WTC11 (cell line): ENCODE measurements around the gene KRT82. TPM values are rescaled to one million over a fixed set of nuclear protein-coding genes. Genes with fewer than 3 reads are reported as not detected.

Experiments
- ATAC-seq: fragments of 200-7000 bp; cut with Tn5 transposase; 2 replicates; pipeline ENCODE4 v1.10.0; 2021; ENCODE audit warnings: mild to moderate bottlenecking, moderate library complexity
- CTCF ChIA-PET: fragments of 300-600 bp; sonication (Branson Sonifier 250); formaldehyde crosslinking; loops from one replicate; lab custom pipeline; 2021; ENCODE audit warnings: antibody characterized with exemption; lab: Charles Lee
- POLR2A ChIA-PET: fragments of 350-600 bp; sonication (Branson Sonifier 250); formaldehyde crosslinking; loops from one replicate; lab custom pipeline; 2021; ENCODE audit warnings: antibody characterized with exemption; lab: Charles Lee
- DNase-seq: peaks from one replicate; pipeline ENCODE4 v3.0.0; 2021; ENCODE audit warnings: low spot score
- H3K27ac Mint-ChIP-seq: 2 replicates; pipeline ENCODE4 v1.8.0; 2021; ENCODE audit warnings: mixed read lengths
- H3K27me3 Mint-ChIP-seq: 2 replicates; pipeline ENCODE4 v1.8.0; 2021; ENCODE audit warnings: low read depth, mild to moderate bottlenecking, moderate library complexity, mixed read lengths
- H3K36me3 Mint-ChIP-seq: 2 replicates; pipeline ENCODE4 v1.8.0; 2021; ENCODE audit warnings: mixed read lengths
- H3K4me1 Mint-ChIP-seq: 2 replicates; pipeline ENCODE4 v1.8.0; 2022; ENCODE audit warnings: mixed read lengths
- H3K4me3 Mint-ChIP-seq: 2 replicates; pipeline ENCODE4 v1.8.0; 2021; ENCODE audit warnings: mild to moderate bottlenecking, moderate library complexity, mixed read lengths
- H3K9me3 Mint-ChIP-seq: 2 replicates; pipeline ENCODE4 v1.8.0; 2021; ENCODE audit warnings: mixed read lengths
- GABPB1 ChIP-seq: sonication (generic); formaldehyde crosslinking; IDR thresholded peaks from 2 replicates; pipeline ENCODE4 v1.8.1; 2023; ENCODE audit warnings: mild to moderate bottlenecking, missing genetic modification reagents
- GRHL2 ChIP-seq: fragments of 250-450 bp; sonication (Bioruptor Pico); IDR thresholded peaks from 2 replicates; pipeline ENCODE4 v1.8.0; 2022; ENCODE audit warnings: mild to moderate bottlenecking, moderate library complexity; ENCODE audit not compliant: insufficient replicate concordance, severe bottlenecking
- JAZF1 ChIP-seq: fragments of 250-450 bp; sonication (Bioruptor Pico); IDR thresholded peaks from 2 replicates; pipeline ENCODE4 v1.9.0; 2021; ENCODE audit warnings: moderate library complexity, mild to moderate bottlenecking, inconsistent platforms
- KAT7 ChIP-seq: sonication (generic); formaldehyde crosslinking; IDR thresholded peaks from 2 replicates; pipeline ENCODE4 v1.8.1; 2023; ENCODE audit warnings: missing genetic modification reagents, mild to moderate bottlenecking, borderline replicate concordance
- NFYB ChIP-seq: sonication (generic); formaldehyde crosslinking; conservative IDR thresholded peaks from 2 replicates; pipeline ENCODE4 v1.8.0; 2022; ENCODE audit warnings: low read depth, missing genetic modification reagents
- NR2C2 ChIP-seq: sonication (generic); formaldehyde crosslinking; IDR thresholded peaks from 2 replicates; pipeline ENCODE4 v1.8.0; 2022; ENCODE audit warnings: mild to moderate bottlenecking, missing genetic modification reagents
- SMAD3 ChIP-seq: sonication (generic); formaldehyde crosslinking; IDR thresholded peaks from 2 replicates; pipeline ENCODE4 v1.8.0; 2022; ENCODE audit warnings: missing genetic modification reagents, mild to moderate bottlenecking, borderline replicate concordance
- TCF7 ChIP-seq: sonication (generic); formaldehyde crosslinking; IDR thresholded peaks from 2 replicates; pipeline ENCODE4 v1.8.0; 2022; ENCODE audit warnings: mild to moderate bottlenecking, low read depth, missing genetic modification reagents, moderate library complexity
- TP53 ChIP-seq: sonication (generic); formaldehyde crosslinking; IDR thresholded peaks from 2 replicates; pipeline ENCODE4 v1.8.1; 2023; ENCODE audit warnings: mild to moderate bottlenecking, missing genetic modification reagents
- ZNF219 ChIP-seq: sonication (generic); formaldehyde crosslinking; IDR thresholded peaks from 2 replicates; pipeline ENCODE4 v1.8.0; 2023; ENCODE audit warnings: missing genetic modification reagents, mild to moderate bottlenecking, borderline replicate concordance
- ZNF671 ChIP-seq: fragments of 250-450 bp; sonication (Bioruptor Pico); IDR thresholded peaks from 2 replicates; pipeline ENCODE4 v1.8.0; 2021; ENCODE audit warnings: mild to moderate bottlenecking
- total RNA-seq: library from RNA; stranded (reverse); gene quantifications from 3 replicates; pipeline ENCODE4 v1.2.3, GENCODE V29; 2021
- TF ChIP-seq, protein P1 (sequence below): sonication (generic); formaldehyde crosslinking; IDR thresholded peaks from 2 replicates; pipeline ENCODE4 v1.8.0; 2022; ENCODE audit warnings: mild to moderate bottlenecking, missing genetic modification reagents
- TF ChIP-seq, protein P2 (sequence below): fragments of 200-600 bp; IDR thresholded peaks from 2 replicates; pipeline ENCODE4 v1.8.0; 2022; ENCODE audit warnings: antibody characterized with exemption
- TF ChIP-seq, protein P3 (sequence below): fragments of 250-450 bp; sonication (Bioruptor Pico); IDR thresholded peaks from 2 replicates; pipeline ENCODE4 v1.9.0; 2021; ENCODE audit warnings: mild to moderate bottlenecking, borderline replicate concordance
- TF ChIP-seq, protein P4 (sequence below): sonication (generic); formaldehyde crosslinking; IDR thresholded peaks from 2 replicates; pipeline ENCODE4 v1.8.0; 2023; ENCODE audit warnings: mild to moderate bottlenecking, missing genetic modification reagents
- TF ChIP-seq, protein P5 (sequence below): sonication (generic); formaldehyde crosslinking; IDR thresholded peaks from 2 replicates; pipeline ENCODE4 v1.8.1; 2023; ENCODE audit warnings: mild to moderate bottlenecking, moderate library complexity, missing genetic modification reagents
- TF ChIP-seq, protein P6 (sequence below): sonication (generic); formaldehyde crosslinking; IDR thresholded peaks from 2 replicates; pipeline ENCODE4 v1.8.0; 2023; ENCODE audit warnings: missing genetic modification reagents, mild to moderate bottlenecking, borderline replicate concordance

The KRT82 gene
- total RNA-seq, 1 experiment from 2014 or later, result not detected

DNA sequence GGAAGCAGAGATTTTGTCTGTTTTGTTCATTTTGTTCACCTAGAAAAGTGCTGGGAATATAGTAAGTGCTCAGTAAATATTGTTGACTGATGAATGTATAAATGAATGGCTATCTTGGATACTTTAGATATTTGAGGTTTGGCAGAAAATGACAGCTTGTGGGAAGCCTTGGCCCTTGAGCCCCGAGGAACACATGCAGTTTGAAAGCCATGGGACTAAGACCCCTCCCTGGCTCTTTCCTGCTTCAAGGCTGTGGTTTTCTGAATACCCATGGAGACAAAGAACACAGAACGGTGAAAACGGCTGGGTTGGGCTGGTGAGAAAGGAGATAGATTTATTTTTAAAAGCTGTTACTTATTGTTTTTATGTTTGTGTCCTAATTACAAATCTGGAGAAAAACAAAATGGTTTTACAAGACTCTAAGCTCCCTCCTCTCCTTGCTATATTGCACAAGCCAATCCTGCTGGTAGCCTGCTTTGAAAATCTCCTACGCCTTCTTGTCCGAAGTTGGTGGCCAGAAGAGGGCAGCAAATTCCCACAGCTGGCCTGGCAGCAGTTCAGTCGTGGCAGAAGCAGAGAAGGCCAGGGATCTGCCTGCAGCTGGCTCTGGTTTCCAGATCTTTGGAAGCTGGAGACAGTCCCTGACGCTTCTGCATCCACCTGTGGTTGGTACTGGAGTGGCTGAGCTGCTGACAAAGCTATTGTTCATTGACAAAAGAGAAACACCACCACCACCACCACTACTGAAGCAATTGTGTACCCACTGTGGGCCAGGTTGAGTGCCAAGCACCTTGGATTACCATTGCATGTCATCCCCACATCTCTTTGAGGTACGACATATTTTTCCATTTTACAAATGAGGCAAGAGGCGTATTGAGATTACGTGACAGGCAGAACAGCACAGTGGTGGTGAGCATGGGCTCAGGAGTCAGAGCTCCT, 33.6 kb downstream of the KRT82 start:
- no peaks in the 10 kb centered on the region for H3K36me3 Mint-ChIP-seq
- CTCF ChIA-PET, result interaction anchor here (0.5 to 3.2 kb wide), 61 partner anchors 8 to 871 kb away, joined by 3 to 37 read pairs (median 5); partner anchors contain the start of genes EIF4B, KRT5 and KRT86
- H3K9me3 Mint-ChIP-seq, result no peaks in the 10 kb centered on the region
- no peak overlapping the region for H3K4me3 Mint-ChIP-seq
- no peaks in the 10 kb centered on the region for H3K27me3 Mint-ChIP-seq
- no peaks in the 10 kb centered on the region for H3K4me1 Mint-ChIP-seq
- TF ChIP-seq, protein P1, sequence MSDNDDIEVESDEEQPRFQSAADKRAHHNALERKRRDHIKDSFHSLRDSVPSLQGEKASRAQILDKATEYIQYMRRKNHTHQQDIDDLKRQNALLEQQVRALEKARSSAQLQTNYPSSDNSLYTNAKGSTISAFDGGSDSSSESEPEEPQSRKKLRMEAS (CRISPR knock-in tag), result no peak
- TF ChIP-seq, protein P2, sequence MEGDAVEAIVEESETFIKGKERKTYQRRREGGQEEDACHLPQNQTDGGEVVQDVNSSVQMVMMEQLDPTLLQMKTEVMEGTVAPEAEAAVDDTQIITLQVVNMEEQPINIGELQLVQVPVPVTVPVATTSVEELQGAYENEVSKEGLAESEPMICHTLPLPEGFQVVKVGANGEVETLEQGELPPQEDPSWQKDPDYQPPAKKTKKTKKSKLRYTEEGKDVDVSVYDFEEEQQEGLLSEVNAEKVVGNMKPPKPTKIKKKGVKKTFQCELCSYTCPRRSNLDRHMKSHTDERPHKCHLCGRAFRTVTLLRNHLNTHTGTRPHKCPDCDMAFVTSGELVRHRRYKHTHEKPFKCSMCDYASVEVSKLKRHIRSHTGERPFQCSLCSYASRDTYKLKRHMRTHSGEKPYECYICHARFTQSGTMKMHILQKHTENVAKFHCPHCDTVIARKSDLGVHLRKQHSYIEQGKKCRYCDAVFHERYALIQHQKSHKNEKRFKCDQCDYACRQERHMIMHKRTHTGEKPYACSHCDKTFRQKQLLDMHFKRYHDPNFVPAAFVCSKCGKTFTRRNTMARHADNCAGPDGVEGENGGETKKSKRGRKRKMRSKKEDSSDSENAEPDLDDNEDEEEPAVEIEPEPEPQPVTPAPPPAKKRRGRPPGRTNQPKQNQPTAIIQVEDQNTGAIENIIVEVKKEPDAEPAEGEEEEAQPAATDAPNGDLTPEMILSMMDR, result peak; percentile 50; the same call in 1 of the 2 replicates
- TF ChIP-seq GRHL2 (CRISPR knock-in tag) (no peak), TP53 (CRISPR knock-in tag) (no peak)
- DNase-seq (peak; percentile 81), ATAC-seq (peak; percentile 91)
- no peak overlapping the region for H3K27ac Mint-ChIP-seq
- POLR2A ChIA-PET, result interaction anchor here (0.6 kb wide), 1 partner anchor 537 kb away, joined by 5 read pairs; no protein-coding TSS in a partner anchor

DNA sequence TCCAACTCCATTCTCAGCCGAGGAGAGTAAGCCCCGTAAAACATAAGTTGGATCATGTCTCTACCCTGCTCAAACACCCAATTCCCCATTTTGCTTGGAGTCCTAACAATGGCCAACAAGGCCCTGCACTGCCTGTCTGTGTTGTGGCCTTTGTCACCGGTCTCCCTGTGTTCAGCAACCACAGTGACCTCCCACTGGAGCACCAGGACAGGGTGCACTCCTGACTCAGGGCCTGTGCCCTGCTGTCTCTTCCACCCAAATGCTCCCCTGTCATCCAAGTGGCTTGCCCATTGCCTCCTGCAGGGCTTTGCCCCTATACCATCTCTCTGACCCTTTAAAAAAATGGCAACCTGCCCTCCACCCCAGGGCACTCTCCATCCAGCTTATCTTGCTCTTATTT, 34.4 kb downstream of the KRT82 start:
- Mint-ChIP-seq H3K9me3 (no peaks in the 10 kb centered on the region), H3K4me3 (no peak overlapping the region), H3K4me1 (no peaks in the 10 kb centered on the region), H3K27ac (no peak overlapping the region), H3K36me3 (no peaks in the 10 kb centered on the region), H3K27me3 (no peaks in the 10 kb centered on the region)
- ATAC-seq (no peak), DNase-seq (no peak)
- ChIA-PET POLR2A (no interaction called here), CTCF (interaction anchor here (0.5 to 3.2 kb wide), 15 partner anchors 10 to 508 kb away, joined by 3 to 37 read pairs (median 10); no protein-coding TSS in a partner anchor)
- TF ChIP-seq ZNF671 (CRISPR knock-in tag), result no peak
- no peak for TF ChIP-seq TCF7 (CRISPR knock-in tag)
- TF ChIP-seq, protein P3, sequence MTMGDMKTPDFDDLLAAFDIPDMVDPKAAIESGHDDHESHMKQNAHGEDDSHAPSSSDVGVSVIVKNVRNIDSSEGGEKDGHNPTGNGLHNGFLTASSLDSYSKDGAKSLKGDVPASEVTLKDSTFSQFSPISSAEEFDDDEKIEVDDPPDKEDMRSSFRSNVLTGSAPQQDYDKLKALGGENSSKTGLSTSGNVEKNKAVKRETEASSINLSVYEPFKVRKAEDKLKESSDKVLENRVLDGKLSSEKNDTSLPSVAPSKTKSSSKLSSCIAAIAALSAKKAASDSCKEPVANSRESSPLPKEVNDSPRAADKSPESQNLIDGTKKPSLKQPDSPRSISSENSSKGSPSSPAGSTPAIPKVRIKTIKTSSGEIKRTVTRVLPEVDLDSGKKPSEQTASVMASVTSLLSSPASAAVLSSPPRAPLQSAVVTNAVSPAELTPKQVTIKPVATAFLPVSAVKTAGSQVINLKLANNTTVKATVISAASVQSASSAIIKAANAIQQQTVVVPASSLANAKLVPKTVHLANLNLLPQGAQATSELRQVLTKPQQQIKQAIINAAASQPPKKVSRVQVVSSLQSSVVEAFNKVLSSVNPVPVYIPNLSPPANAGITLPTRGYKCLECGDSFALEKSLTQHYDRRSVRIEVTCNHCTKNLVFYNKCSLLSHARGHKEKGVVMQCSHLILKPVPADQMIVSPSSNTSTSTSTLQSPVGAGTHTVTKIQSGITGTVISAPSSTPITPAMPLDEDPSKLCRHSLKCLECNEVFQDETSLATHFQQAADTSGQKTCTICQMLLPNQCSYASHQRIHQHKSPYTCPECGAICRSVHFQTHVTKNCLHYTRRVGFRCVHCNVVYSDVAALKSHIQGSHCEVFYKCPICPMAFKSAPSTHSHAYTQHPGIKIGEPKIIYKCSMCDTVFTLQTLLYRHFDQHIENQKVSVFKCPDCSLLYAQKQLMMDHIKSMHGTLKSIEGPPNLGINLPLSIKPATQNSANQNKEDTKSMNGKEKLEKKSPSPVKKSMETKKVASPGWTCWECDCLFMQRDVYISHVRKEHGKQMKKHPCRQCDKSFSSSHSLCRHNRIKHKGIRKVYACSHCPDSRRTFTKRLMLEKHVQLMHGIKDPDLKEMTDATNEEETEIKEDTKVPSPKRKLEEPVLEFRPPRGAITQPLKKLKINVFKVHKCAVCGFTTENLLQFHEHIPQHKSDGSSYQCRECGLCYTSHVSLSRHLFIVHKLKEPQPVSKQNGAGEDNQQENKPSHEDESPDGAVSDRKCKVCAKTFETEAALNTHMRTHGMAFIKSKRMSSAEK, result no peak
- TF ChIP-seq, protein P4, sequence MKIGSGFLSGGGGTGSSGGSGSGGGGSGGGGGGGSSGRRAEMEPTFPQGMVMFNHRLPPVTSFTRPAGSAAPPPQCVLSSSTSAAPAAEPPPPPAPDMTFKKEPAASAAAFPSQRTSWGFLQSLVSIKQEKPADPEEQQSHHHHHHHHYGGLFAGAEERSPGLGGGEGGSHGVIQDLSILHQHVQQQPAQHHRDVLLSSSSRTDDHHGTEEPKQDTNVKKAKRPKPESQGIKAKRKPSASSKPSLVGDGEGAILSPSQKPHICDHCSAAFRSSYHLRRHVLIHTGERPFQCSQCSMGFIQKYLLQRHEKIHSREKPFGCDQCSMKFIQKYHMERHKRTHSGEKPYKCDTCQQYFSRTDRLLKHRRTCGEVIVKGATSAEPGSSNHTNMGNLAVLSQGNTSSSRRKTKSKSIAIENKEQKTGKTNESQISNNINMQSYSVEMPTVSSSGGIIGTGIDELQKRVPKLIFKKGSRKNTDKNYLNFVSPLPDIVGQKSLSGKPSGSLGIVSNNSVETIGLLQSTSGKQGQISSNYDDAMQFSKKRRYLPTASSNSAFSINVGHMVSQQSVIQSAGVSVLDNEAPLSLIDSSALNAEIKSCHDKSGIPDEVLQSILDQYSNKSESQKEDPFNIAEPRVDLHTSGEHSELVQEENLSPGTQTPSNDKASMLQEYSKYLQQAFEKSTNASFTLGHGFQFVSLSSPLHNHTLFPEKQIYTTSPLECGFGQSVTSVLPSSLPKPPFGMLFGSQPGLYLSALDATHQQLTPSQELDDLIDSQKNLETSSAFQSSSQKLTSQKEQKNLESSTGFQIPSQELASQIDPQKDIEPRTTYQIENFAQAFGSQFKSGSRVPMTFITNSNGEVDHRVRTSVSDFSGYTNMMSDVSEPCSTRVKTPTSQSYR (CRISPR knock-in tag), result no peak
- TF ChIP-seq, protein P5, sequence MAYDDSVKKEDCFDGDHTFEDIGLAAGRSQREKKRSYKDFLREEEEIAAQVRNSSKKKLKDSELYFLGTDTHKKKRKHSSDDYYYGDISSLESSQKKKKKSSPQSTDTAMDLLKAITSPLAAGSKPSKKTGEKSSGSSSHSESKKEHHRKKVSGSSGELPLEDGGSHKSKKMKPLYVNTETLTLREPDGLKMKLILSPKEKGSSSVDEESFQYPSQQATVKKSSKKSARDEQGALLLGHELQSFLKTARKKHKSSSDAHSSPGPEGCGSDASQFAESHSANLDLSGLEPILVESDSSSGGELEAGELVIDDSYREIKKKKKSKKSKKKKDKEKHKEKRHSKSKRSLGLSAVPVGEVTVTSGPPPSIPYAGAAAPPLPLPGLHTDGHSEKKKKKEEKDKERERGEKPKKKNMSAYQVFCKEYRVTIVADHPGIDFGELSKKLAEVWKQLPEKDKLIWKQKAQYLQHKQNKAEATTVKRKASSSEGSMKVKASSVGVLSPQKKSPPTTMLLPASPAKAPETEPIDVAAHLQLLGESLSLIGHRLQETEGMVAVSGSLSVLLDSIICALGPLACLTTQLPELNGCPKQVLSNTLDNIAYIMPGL (CRISPR knock-in tag), result no peak
- no peak for TF ChIP-seq NR2C2 (CRISPR knock-in tag)
- TF ChIP-seq NFYB (CRISPR knock-in tag), result no peak
- TF ChIP-seq SMAD3 (CRISPR knock-in tag), result no peak
- no peak for TF ChIP-seq GABPB1
- no peak for TF ChIP-seq ZNF219
- no peak for TF ChIP-seq KAT7
- TF ChIP-seq JAZF1 (CRISPR knock-in tag), result no peak
- TF ChIP-seq, protein P6, sequence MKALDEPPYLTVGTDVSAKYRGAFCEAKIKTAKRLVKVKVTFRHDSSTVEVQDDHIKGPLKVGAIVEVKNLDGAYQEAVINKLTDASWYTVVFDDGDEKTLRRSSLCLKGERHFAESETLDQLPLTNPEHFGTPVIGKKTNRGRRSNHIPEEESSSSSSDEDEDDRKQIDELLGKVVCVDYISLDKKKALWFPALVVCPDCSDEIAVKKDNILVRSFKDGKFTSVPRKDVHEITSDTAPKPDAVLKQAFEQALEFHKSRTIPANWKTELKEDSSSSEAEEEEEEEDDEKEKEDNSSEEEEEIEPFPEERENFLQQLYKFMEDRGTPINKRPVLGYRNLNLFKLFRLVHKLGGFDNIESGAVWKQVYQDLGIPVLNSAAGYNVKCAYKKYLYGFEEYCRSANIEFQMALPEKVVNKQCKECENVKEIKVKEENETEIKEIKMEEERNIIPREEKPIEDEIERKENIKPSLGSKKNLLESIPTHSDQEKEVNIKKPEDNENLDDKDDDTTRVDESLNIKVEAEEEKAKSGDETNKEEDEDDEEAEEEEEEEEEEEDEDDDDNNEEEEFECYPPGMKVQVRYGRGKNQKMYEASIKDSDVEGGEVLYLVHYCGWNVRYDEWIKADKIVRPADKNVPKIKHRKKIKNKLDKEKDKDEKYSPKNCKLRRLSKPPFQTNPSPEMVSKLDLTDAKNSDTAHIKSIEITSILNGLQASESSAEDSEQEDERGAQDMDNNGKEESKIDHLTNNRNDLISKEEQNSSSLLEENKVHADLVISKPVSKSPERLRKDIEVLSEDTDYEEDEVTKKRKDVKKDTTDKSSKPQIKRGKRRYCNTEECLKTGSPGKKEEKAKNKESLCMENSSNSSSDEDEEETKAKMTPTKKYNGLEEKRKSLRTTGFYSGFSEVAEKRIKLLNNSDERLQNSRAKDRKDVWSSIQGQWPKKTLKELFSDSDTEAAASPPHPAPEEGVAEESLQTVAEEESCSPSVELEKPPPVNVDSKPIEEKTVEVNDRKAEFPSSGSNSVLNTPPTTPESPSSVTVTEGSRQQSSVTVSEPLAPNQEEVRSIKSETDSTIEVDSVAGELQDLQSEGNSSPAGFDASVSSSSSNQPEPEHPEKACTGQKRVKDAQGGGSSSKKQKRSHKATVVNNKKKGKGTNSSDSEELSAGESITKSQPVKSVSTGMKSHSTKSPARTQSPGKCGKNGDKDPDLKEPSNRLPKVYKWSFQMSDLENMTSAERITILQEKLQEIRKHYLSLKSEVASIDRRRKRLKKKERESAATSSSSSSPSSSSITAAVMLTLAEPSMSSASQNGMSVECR (CRISPR knock-in tag), result no peak
